ENCODE data around the gene VTCN1. TPM values are rescaled to one million over a fixed set of nuclear protein-coding genes. Genes with fewer than 3 reads are reported as not detected.

The VTCN1 gene
- polyA plus RNA-seq, 2 of the 4 experiments (the other 2 are of a cell fraction) = 0.04 to 0.18 TPM

DNA sequence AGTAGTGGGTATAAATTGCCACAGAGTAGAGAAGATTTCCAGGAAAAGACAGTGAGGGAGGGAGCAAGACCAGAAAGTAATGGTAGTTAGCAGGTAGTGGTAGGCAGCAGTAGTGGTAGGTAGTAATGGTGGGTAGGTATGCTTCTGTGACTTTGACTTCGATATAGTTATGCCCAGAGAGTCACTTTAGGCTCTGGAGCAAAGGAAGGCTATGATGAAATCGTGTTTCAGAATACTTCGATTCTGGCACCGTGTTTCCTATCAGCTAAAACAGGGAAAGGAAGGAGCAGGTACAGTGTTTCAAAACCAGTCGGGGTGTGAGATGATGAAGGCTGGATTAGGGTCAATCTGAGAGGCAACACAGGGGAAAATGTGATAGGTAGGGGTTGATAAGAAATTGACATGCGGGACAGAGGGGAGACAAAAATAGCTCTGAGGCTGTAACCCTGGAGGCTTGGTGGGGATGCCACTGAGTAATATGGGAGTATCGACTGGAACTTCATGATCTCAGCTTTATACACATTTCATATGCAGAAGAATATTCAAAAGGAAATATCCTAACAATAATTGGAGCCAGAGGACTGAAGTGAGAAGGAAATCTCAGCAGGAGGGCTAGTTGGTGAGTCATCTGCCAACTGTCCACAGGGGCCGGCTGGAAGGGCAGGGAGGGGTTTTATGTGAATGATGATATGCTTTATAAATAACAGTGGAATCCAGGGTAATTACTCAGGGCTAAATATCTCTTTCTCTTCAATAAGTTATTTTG lies 64.0 kb downstream of the VTCN1 start:
- WGBS (ENCODE audit: missing lambda C conversion rate) = 32% methylated on average over 8 of the region's 8 CpGs
- FAIRE-seq (no peak), ATAC-seq (peak; percentile 82 to 87; a peak in 5 of 6 replicates), DNase-seq (ENCODE audit: low read depth in 1 of 2, low spot score in 1 of 2) (peak; percentile 34 to 73)
- ChIA-PET POLR2A (no interaction called here), CTCF (interaction anchor here (1.0 to 2.4 kb wide), 3 partner anchors 10 to 138 kb away, joined by 3 to 10 read pairs (median 3); no protein-coding TSS in a partner anchor)
- Histone ChIP-seq H3K9me3 (no peaks in the 10 kb centered on the region), H3K4me1 (peaks cover 29% of the 10 kb centered on the region), H3K4me3 (0 out of 3 replicates have a peak overlapping the region, but pooled peaks have one; percentile 13), H3K27ac (peak overlapping the region; percentile 80 to 87), H3K4me2 (peak overlapping the region; percentile 70)
- TF ChIP-seq RNF2 (IDR thresholded peaks at IDR 0.05; ENCODE audit: borderline replicate concordance, low read depth) (no peak), TFCP2L1 (CRISPR knock-in tag; IDR thresholded peaks at IDR 0.05) (no peak), HEYL (CRISPR knock-in tag; IDR thresholded peaks at IDR 0.05) (no peak), EP300 (IDR thresholded peaks at IDR 0.05) (peak in 1 of 2 experiments; percentile 29; a peak in 2 of 5 replicates), JUN (IDR thresholded peaks at IDR 0.05) (0 out of 5 replicates have a peak, but pooled peaks of 1 of the 2 experiments have one; percentile 27), FOSL2 (IDR thresholded peaks at IDR 0.05) (peak; percentile 70; the same call in 1 of the 2 replicates), FOSL2 (CRISPR knock-in tag; IDR thresholded peaks at IDR 0.05) (peak; percentile 85), POLR2AphosphoS2 (conservative IDR thresholded peaks at IDR 0.05; ENCODE audit: low read length) (no peak), RCOR1 (IDR thresholded peaks at IDR 0.05; ENCODE audit: low read depth, low read length) (no peak), SMC3 (IDR thresholded peaks at IDR 0.05) (no peak), MAFK (IDR thresholded peaks at IDR 0.05; ENCODE audit: partially characterized antibody) (no peak), GATA3 (IDR thresholded peaks at IDR 0.05; ENCODE audit: borderline replicate concordance) (0 out of 2 replicates have a peak, but pooled peaks have one; percentile 21), JUNB (IDR thresholded peaks at IDR 0.05) (peak; percentile 73)
- TF ChIP-seq, protein P1, sequence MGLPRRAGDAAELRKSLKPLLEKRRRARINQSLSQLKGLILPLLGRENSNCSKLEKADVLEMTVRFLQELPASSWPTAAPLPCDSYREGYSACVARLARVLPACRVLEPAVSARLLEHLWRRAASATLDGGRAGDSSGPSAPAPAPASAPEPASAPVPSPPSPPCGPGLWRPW (IDR thresholded peaks at IDR 0.05) = no peak
- TF ChIP-seq, protein P2, sequence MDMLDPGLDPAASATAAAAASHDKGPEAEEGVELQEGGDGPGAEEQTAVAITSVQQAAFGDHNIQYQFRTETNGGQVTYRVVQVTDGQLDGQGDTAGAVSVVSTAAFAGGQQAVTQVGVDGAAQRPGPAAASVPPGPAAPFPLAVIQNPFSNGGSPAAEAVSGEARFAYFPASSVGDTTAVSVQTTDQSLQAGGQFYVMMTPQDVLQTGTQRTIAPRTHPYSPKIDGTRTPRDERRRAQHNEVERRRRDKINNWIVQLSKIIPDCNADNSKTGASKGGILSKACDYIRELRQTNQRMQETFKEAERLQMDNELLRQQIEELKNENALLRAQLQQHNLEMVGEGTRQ (IDR thresholded peaks at IDR 0.05) = no peak
- TF ChIP-seq, protein P3, sequence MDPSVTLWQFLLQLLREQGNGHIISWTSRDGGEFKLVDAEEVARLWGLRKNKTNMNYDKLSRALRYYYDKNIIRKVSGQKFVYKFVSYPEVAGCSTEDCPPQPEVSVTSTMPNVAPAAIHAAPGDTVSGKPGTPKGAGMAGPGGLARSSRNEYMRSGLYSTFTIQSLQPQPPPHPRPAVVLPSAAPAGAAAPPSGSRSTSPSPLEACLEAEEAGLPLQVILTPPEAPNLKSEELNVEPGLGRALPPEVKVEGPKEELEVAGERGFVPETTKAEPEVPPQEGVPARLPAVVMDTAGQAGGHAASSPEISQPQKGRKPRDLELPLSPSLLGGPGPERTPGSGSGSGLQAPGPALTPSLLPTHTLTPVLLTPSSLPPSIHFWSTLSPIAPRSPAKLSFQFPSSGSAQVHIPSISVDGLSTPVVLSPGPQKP (IDR thresholded peaks at IDR 0.05; ENCODE audit: low read depth, low read length) = no peak

DNA sequence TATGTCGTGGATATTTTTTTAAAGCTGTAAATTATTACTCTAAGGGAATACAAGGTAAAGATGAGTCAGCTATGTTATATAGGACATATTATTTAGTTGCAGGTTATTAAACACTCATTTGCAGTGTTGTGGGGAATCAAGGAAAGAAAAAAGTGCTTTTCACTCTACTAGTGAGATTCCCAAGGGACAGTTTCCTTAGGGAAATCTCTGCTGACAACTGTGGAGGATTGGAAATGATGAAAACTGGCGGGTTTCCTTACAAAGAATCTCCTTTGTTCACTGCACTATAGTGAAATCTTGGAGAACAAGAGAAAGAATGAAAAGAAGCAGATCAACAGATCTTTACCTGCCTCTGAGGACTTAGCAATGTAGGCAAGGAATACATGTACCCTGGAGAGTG lies 64.7 kb downstream of the VTCN1 start:
- no peak for TF ChIP-seq MYC (IDR thresholded peaks at IDR 0.05; ENCODE audit: borderline replicate concordance, low read length)
- TF ChIP-seq ZNF302 (CRISPR knock-in tag; IDR thresholded peaks at IDR 0.05) = no peak
- Histone ChIP-seq H3K27ac (peak overlapping the region; percentile 80 to 87), H3K4me2 (peak overlapping the region; percentile 70), H3K4me1 (peaks cover 29% of the 10 kb centered on the region), H3K4me3 (no peak overlapping the region), H3K9me3 (no peaks in the 10 kb centered on the region)
- WGBS (ENCODE audit: missing lambda C conversion rate) = 75% methylated on average over 2 of the region's 2 CpGs
- ATAC-seq (no peak), FAIRE-seq (no peak), DNase-seq (ENCODE audit: low read depth in 1 of 2, low spot score in 1 of 2) (no peak)
- CTCF ChIA-PET = interaction anchor here (1.5 to 2.4 kb wide), 2 partner anchors 18 to 139 kb away, joined by 3 to 10 read pairs; no protein-coding TSS in a partner anchor
- POLR2A ChIA-PET = no interaction called here

DNA sequence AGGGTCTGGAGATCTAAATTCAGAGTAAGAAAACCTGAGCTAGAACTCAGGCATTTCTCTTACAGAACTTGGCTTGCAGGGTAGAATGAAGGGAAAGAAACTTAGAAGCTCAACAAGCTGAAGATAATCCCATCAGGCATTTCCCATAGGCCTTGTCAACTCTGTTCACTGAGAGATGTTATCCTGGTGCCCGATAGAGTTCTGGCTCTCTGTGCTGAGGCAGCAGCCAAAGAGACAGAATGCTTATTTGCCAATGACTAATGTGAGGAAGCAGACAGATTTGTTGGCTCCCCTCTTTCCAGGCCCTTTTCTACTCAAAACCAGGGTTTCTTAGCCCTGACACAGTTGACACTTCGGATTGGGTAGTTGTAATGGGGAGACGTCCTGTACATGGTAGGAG lies 66.9 kb downstream of the VTCN1 start:
- no peak overlapping the region; a peak in 1 of 6 replicates for H3K27ac ChIP-seq
- WGBS (ENCODE audit: missing lambda C conversion rate) = 83% methylated on average over 3 of the region's 3 CpGs

More for the DNA sequence above, 66.9 kb downstream of the VTCN1 start:
- DNase-seq (ENCODE audit: low read depth in 1 of 2, low spot score in 1 of 2) (no peak), ATAC-seq (no peak), FAIRE-seq (no peak)
- H3K9me3 ChIP-seq = no peaks in the 10 kb centered on the region
- peaks cover 27% of the 10 kb centered on the region for H3K4me1 ChIP-seq
- CTCF ChIA-PET = interaction anchor here (1.4 kb wide), 1 partner anchor 15 kb away, joined by 5 read pairs; no protein-coding TSS in a partner anchor
- no peak overlapping the region for H3K4me3 ChIP-seq
- TF ChIP-seq BHLHE40 (IDR thresholded peaks at IDR 0.05; ENCODE audit: low read depth, low read length) (no peak), ZNF302 (CRISPR knock-in tag; IDR thresholded peaks at IDR 0.05) (no peak), POLR2AphosphoS2 (conservative IDR thresholded peaks at IDR 0.05; ENCODE audit: low read length) (no peak)
- TF ChIP-seq, protein P4, sequence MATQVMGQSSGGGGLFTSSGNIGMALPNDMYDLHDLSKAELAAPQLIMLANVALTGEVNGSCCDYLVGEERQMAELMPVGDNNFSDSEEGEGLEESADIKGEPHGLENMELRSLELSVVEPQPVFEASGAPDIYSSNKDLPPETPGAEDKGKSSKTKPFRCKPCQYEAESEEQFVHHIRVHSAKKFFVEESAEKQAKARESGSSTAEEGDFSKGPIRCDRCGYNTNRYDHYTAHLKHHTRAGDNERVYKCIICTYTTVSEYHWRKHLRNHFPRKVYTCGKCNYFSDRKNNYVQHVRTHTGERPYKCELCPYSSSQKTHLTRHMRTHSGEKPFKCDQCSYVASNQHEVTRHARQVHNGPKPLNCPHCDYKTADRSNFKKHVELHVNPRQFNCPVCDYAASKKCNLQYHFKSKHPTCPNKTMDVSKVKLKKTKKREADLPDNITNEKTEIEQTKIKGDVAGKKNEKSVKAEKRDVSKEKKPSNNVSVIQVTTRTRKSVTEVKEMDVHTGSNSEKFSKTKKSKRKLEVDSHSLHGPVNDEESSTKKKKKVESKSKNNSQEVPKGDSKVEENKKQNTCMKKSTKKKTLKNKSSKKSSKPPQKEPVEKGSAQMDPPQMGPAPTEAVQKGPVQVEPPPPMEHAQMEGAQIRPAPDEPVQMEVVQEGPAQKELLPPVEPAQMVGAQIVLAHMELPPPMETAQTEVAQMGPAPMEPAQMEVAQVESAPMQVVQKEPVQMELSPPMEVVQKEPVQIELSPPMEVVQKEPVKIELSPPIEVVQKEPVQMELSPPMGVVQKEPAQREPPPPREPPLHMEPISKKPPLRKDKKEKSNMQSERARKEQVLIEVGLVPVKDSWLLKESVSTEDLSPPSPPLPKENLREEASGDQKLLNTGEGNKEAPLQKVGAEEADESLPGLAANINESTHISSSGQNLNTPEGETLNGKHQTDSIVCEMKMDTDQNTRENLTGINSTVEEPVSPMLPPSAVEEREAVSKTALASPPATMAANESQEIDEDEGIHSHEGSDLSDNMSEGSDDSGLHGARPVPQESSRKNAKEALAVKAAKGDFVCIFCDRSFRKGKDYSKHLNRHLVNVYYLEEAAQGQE (IDR thresholded peaks at IDR 0.05) = no peak
- POLR2A ChIA-PET = no interaction called here
- H3K4me2 ChIP-seq = no peak overlapping the region

All from A549 (cell line).